Measurements from ENCODE around the gene LRRC4C.

DNA sequence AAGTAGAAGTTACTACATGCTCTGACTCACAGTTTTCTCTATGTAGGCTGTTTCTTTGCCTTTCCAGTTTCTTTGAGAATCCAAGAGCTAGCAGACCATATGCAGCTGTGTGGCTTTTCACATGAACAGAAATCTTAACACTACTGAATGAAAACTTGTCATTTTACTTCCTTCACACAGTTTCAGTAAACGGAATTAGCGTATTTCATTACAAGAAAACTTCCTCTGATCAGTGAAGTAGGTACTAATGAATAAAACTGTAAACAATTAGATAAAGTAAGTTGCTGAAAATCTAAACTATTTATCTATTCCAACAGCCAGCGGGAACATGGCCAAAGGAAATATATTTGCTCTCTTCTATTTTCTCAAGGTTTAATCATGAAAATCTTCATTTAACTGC lies 953.2 kb downstream of the LRRC4C start:
- TF ChIP-seq, protein P1, sequence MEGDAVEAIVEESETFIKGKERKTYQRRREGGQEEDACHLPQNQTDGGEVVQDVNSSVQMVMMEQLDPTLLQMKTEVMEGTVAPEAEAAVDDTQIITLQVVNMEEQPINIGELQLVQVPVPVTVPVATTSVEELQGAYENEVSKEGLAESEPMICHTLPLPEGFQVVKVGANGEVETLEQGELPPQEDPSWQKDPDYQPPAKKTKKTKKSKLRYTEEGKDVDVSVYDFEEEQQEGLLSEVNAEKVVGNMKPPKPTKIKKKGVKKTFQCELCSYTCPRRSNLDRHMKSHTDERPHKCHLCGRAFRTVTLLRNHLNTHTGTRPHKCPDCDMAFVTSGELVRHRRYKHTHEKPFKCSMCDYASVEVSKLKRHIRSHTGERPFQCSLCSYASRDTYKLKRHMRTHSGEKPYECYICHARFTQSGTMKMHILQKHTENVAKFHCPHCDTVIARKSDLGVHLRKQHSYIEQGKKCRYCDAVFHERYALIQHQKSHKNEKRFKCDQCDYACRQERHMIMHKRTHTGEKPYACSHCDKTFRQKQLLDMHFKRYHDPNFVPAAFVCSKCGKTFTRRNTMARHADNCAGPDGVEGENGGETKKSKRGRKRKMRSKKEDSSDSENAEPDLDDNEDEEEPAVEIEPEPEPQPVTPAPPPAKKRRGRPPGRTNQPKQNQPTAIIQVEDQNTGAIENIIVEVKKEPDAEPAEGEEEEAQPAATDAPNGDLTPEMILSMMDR (IDR thresholded peaks at IDR 0.05): no peak
- TF ChIP-seq GATA2 (CRISPR knock-in tag; IDR thresholded peaks at IDR 0.05) (no peak), TCF12 (IDR thresholded peaks at IDR 0.05) (no peak), RAD21 (IDR thresholded peaks at IDR 0.05; ENCODE audit: low read length) (no peak), POLR2AphosphoS5 (IDR thresholded peaks at IDR 0.05; ENCODE audit: low read depth, low read length) (no peak)

Measured in SK-N-SH (cell line).